PFSK-1 (cell line): ENCODE data around the gene GSK3B.

Source experiments
- POLR2AphosphoS5 ChIP-seq: IDR thresholded peaks from 2 replicates; pipeline ENCODE4 v1.6.1; 2012; ENCODE audit warnings: low read depth, mild to moderate bottlenecking, control low read depth, low read length, moderate library complexity
- SIN3A ChIP-seq: IDR thresholded peaks from 2 replicates; pipeline ENCODE4 v1.6.1; 2012; ENCODE audit warnings: mild to moderate bottlenecking, low read length, moderate library complexity, borderline replicate concordance; ENCODE audit not compliant: insufficient read depth
- TAF1 ChIP-seq: IDR thresholded peaks from 2 replicates; pipeline ENCODE4 v1.6.1; 2012; ENCODE audit warnings: low read length, control low read depth, borderline replicate concordance; ENCODE audit not compliant: insufficient read depth
- TF ChIP-seq, protein P1 (sequence below), 2 experiments: IDR thresholded peaks; 2 replicates each; pipeline versions ENCODE4 v1.6.1 to v1.8.0; 2011 to 2012; ENCODE audit warnings: low read depth in 2 of 2, low read length in 2 of 2, control low read depth in 1 of 2, inconsistent platforms in 1 of 2, mild to moderate bottlenecking in 1 of 2, moderate library complexity in 1 of 2; ENCODE audit not compliant: insufficient read depth in 1 of 2

- TF ChIP-seq POLR2AphosphoS5 (no peak), TAF1 (no peak), SIN3A (no peak)
- TF ChIP-seq, protein P1, sequence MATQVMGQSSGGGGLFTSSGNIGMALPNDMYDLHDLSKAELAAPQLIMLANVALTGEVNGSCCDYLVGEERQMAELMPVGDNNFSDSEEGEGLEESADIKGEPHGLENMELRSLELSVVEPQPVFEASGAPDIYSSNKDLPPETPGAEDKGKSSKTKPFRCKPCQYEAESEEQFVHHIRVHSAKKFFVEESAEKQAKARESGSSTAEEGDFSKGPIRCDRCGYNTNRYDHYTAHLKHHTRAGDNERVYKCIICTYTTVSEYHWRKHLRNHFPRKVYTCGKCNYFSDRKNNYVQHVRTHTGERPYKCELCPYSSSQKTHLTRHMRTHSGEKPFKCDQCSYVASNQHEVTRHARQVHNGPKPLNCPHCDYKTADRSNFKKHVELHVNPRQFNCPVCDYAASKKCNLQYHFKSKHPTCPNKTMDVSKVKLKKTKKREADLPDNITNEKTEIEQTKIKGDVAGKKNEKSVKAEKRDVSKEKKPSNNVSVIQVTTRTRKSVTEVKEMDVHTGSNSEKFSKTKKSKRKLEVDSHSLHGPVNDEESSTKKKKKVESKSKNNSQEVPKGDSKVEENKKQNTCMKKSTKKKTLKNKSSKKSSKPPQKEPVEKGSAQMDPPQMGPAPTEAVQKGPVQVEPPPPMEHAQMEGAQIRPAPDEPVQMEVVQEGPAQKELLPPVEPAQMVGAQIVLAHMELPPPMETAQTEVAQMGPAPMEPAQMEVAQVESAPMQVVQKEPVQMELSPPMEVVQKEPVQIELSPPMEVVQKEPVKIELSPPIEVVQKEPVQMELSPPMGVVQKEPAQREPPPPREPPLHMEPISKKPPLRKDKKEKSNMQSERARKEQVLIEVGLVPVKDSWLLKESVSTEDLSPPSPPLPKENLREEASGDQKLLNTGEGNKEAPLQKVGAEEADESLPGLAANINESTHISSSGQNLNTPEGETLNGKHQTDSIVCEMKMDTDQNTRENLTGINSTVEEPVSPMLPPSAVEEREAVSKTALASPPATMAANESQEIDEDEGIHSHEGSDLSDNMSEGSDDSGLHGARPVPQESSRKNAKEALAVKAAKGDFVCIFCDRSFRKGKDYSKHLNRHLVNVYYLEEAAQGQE (IDR thresholded peaks at IDR 0.05; ENCODE audit: insufficient read depth in 1 of 2, low read depth in 2 of 2, low read length in 2 of 2), result no peak
These were observed 155.2 kb downstream of the GSK3B start for GRCh38 chr3:119939077-119939476.
